H1 (cell line): ENCODE results near the gene SLC39A9.

ENCODE experiments used
- CHD2 ChIP-seq: IDR thresholded peaks from 2 replicates; pipeline ENCODE4 v1.6.1; 2012; ENCODE audit warnings: low read length, improper control_type of control experiment
- KDM1A ChIP-seq: fragments of 200-600, 300-600 bp; sonication (generic); IDR thresholded peaks from 2 replicates; pipeline ENCODE4 v1.7.1; 2016; ENCODE audit warnings: mild to moderate bottlenecking, low read length, borderline replicate concordance
- POLR2A ChIP-seq, 2 experiments: IDR thresholded peaks; 1 replicate in 1 of 2; 2 replicates in 1 of 2; pipeline ENCODE4 v1.6.1; 2011; ENCODE audit warnings: low read depth in 2 of 2, low read length in 2 of 2, mild to moderate bottlenecking in 2 of 2; ENCODE audit errors: control extremely low read depth in 1 of 2
- POLR2AphosphoS5 ChIP-seq: IDR thresholded peaks from 2 replicates; pipeline ENCODE4 v1.6.1; 2011; ENCODE audit warnings: low read depth, low read length
- RFX5 ChIP-seq: IDR thresholded peaks from 2 replicates; pipeline ENCODE4 v1.6.1; 2011; ENCODE audit warnings: low read depth, low read length, improper control_type of control experiment, borderline replicate concordance
- SIN3A ChIP-seq, 2 experiments: IDR thresholded peaks in 1 of 2; conservative IDR thresholded peaks in 1 of 2; 2 replicates each; pipeline ENCODE4 v1.6.1; 2011 to 2012; ENCODE audit warnings: low read length in 2 of 2, improper control_type of control experiment in 1 of 2, low read depth in 1 of 2, mild to moderate bottlenecking in 1 of 2
- TF ChIP-seq, protein P1 (sequence below), 3 experiments: IDR thresholded peaks; 1 replicate in 2 of 3; 2 replicates in 1 of 3; pipeline versions ENCODE4 v1.5.1 to v1.6.1; 2011; ENCODE audit warnings: low read length in 3 of 3, mild to moderate bottlenecking in 3 of 3, inconsistent platforms in 2 of 3, low read depth in 1 of 3, moderate library complexity in 1 of 3; ENCODE audit not compliant: insufficient read depth in 1 of 3; ENCODE audit errors: control extremely low read depth in 1 of 3

DNA sequence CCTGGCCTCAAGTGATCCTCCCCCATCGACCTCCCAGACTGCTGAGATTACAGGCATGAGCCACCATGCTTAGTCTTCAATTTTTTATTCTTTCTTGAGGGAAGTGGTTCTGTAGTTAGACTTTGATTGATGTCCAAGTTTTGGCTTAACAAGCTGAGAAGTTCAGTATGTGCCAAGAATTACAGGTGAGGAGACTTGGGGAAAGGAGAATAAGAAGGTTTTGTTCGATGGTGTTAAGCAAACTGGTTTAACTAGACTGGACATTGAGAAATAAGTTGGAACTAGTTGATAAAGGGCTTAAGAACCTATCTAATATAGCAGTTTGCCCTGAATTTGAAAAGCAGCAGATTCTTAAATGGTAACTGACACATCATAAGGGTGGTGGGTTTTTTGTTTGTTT is 53.4 kb downstream of the SLC39A9 start:
- TF ChIP-seq POLR2A (IDR thresholded peaks at IDR 0.05; ENCODE audit: control extremely low read depth in 1 of 2, low read depth in 2 of 2, low read length in 2 of 2) (no peak), SIN3A (conservative IDR thresholded peaks at IDR 0.05 in 1 of 2, IDR thresholded peaks at IDR 0.05 in 1 of 2; ENCODE audit: low read depth in 1 of 2, low read length in 2 of 2) (no peak), POLR2AphosphoS5 (no peak), CHD2 (no peak), KDM1A (no peak), RFX5 (no peak)
- TF ChIP-seq, protein P1, sequence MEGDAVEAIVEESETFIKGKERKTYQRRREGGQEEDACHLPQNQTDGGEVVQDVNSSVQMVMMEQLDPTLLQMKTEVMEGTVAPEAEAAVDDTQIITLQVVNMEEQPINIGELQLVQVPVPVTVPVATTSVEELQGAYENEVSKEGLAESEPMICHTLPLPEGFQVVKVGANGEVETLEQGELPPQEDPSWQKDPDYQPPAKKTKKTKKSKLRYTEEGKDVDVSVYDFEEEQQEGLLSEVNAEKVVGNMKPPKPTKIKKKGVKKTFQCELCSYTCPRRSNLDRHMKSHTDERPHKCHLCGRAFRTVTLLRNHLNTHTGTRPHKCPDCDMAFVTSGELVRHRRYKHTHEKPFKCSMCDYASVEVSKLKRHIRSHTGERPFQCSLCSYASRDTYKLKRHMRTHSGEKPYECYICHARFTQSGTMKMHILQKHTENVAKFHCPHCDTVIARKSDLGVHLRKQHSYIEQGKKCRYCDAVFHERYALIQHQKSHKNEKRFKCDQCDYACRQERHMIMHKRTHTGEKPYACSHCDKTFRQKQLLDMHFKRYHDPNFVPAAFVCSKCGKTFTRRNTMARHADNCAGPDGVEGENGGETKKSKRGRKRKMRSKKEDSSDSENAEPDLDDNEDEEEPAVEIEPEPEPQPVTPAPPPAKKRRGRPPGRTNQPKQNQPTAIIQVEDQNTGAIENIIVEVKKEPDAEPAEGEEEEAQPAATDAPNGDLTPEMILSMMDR (IDR thresholded peaks at IDR 0.05; ENCODE audit: control extremely low read depth in 1 of 3, insufficient read depth in 1 of 3, low read depth in 1 of 3, low read length in 3 of 3), result no peak
